Measurements from ENCODE around the gene USP35.

Gene USP35

DNA sequence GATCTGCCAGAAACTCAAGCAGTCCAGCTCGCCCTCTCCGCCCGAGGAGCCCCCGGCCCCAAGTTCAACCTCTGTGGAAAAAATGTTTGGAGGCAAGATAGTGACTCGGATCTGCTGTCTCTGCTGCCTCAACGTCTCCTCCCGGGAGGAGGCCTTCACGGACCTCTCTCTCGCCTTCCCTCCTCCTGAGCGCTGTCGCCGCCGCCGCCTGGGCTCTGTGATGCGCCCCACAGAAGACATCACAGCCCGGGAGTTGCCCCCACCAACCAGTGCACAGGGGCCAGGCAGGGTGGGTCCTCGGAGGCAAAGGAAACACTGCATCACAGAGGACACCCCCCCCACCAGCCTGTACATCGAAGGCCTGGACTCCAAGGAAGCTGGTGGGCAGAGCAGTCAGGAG is 20.8 kb downstream of the USP35 start:
- no peak for TF ChIP-seq NFIC (IDR thresholded peaks at IDR 0.05)
- no peak for TF ChIP-seq YY1 (IDR thresholded peaks at IDR 0.05; ENCODE audit: low read depth)
- no peak for TF ChIP-seq RAD21 (IDR thresholded peaks at IDR 0.05; ENCODE audit: low read depth)
- no peak for TF ChIP-seq ZBTB7A (IDR thresholded peaks at IDR 0.05; ENCODE audit: low read depth)
- TF ChIP-seq, protein P1, sequence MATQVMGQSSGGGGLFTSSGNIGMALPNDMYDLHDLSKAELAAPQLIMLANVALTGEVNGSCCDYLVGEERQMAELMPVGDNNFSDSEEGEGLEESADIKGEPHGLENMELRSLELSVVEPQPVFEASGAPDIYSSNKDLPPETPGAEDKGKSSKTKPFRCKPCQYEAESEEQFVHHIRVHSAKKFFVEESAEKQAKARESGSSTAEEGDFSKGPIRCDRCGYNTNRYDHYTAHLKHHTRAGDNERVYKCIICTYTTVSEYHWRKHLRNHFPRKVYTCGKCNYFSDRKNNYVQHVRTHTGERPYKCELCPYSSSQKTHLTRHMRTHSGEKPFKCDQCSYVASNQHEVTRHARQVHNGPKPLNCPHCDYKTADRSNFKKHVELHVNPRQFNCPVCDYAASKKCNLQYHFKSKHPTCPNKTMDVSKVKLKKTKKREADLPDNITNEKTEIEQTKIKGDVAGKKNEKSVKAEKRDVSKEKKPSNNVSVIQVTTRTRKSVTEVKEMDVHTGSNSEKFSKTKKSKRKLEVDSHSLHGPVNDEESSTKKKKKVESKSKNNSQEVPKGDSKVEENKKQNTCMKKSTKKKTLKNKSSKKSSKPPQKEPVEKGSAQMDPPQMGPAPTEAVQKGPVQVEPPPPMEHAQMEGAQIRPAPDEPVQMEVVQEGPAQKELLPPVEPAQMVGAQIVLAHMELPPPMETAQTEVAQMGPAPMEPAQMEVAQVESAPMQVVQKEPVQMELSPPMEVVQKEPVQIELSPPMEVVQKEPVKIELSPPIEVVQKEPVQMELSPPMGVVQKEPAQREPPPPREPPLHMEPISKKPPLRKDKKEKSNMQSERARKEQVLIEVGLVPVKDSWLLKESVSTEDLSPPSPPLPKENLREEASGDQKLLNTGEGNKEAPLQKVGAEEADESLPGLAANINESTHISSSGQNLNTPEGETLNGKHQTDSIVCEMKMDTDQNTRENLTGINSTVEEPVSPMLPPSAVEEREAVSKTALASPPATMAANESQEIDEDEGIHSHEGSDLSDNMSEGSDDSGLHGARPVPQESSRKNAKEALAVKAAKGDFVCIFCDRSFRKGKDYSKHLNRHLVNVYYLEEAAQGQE (IDR thresholded peaks at IDR 0.05; ENCODE audit: low read depth), result no peak
- TF ChIP-seq TCF12 (IDR thresholded peaks at IDR 0.05; ENCODE audit: low read depth), result no peak
- TF ChIP-seq TEAD4 (IDR thresholded peaks at IDR 0.05), result no peak
- no peak for TF ChIP-seq EP300 (IDR thresholded peaks at IDR 0.05; ENCODE audit: borderline replicate concordance)
- TF ChIP-seq FOXM1 (IDR thresholded peaks at IDR 0.05; ENCODE audit: borderline replicate concordance, low read depth), result no peak
- TF ChIP-seq, protein P2, sequence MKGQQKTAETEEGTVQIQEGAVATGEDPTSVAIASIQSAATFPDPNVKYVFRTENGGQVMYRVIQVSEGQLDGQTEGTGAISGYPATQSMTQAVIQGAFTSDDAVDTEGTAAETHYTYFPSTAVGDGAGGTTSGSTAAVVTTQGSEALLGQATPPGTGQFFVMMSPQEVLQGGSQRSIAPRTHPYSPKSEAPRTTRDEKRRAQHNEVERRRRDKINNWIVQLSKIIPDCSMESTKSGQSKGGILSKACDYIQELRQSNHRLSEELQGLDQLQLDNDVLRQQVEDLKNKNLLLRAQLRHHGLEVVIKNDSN (IDR thresholded peaks at IDR 0.05), result no peak
- no peak for TF ChIP-seq CREB1 (IDR thresholded peaks at IDR 0.05; ENCODE audit: low read depth)
- no peak for TF ChIP-seq CEBPB (IDR thresholded peaks at IDR 0.05)
- no peak for TF ChIP-seq TAF1 (IDR thresholded peaks at IDR 0.05; ENCODE audit: low read depth)
- TF ChIP-seq EGR1 (IDR thresholded peaks at IDR 0.05), result no peak
- TF ChIP-seq, protein P3, sequence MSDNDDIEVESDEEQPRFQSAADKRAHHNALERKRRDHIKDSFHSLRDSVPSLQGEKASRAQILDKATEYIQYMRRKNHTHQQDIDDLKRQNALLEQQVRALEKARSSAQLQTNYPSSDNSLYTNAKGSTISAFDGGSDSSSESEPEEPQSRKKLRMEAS (IDR thresholded peaks at IDR 0.05), result no peak

DNA sequence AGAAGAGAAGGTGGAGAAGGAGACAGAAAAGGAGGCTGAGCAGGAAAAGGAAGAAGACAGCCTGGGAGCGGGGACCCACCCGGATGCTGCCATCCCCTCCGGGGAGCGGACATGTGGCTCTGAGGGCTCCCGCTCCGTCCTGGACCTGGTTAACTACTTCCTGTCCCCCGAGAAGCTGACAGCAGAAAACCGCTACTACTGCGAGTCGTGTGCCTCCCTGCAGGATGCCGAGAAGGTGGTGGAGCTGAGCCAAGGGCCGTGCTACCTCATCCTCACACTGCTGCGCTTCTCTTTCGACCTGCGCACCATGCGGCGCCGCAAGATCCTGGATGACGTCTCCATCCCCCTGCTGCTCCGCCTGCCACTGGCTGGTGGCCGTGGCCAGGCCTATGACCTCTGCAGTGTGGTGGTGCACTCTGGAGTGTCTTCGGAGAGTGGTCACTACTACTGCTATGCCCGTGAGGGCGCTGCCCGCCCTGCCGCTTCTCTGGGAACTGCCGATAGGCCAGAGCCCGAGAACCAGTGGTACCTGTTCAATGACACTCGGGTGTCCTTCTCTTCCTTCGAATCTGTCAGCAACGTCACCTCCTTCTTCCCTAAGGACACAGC is 21.4 kb downstream of the USP35 start:
- TF ChIP-seq, protein P1 (IDR thresholded peaks at IDR 0.05; ENCODE audit: low read depth), result no peak
- TF ChIP-seq, protein P3 (IDR thresholded peaks at IDR 0.05), result no peak
- TF ChIP-seq TCF12 (IDR thresholded peaks at IDR 0.05; ENCODE audit: low read depth) (no peak), RAD21 (IDR thresholded peaks at IDR 0.05; ENCODE audit: low read depth) (no peak), CREB1 (IDR thresholded peaks at IDR 0.05; ENCODE audit: low read depth) (no peak), TEAD4 (IDR thresholded peaks at IDR 0.05) (no peak), NFIC (IDR thresholded peaks at IDR 0.05) (no peak), EP300 (IDR thresholded peaks at IDR 0.05; ENCODE audit: borderline replicate concordance) (no peak)

DNA sequence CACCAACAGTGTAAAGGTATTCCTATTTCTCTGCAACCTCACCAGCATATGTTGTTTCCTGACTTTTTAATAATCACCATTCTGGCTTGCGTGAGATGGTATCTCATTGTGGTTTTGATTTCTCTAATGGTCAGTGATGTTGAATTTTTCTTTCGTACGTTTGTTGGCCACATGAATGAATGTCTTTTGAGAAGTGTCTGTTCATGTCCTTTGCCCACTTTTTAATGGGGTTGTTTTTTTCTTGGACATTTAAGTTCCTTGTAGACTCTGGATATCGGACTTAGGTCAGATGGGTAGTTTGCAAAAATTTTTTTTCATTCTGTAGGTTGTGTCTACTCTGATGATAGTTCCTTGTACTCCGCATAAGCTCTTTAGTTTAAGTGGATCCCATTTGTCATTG is 22.8 kb downstream of the USP35 start:
- TF ChIP-seq TCF12 (IDR thresholded peaks at IDR 0.05; ENCODE audit: low read depth), result no peak
- no peak for TF ChIP-seq YY1 (IDR thresholded peaks at IDR 0.05; ENCODE audit: low read depth)
- TF ChIP-seq, protein P1 (IDR thresholded peaks at IDR 0.05; ENCODE audit: low read depth), result no peak
- TF ChIP-seq TAF1 (IDR thresholded peaks at IDR 0.05; ENCODE audit: low read depth), result no peak
- TF ChIP-seq EP300 (IDR thresholded peaks at IDR 0.05; ENCODE audit: borderline replicate concordance), result no peak
- no peak for TF ChIP-seq FOXM1 (IDR thresholded peaks at IDR 0.05; ENCODE audit: borderline replicate concordance, low read depth)
- TF ChIP-seq ZBTB7A (IDR thresholded peaks at IDR 0.05; ENCODE audit: low read depth), result no peak
- TF ChIP-seq RAD21 (IDR thresholded peaks at IDR 0.05; ENCODE audit: low read depth), result no peak
- TF ChIP-seq, protein P2 (IDR thresholded peaks at IDR 0.05), result no peak
- TF ChIP-seq CREB1 (IDR thresholded peaks at IDR 0.05; ENCODE audit: low read depth), result no peak
- no peak for TF ChIP-seq TEAD4 (IDR thresholded peaks at IDR 0.05)
- no peak for TF ChIP-seq EGR1 (IDR thresholded peaks at IDR 0.05)
- TF ChIP-seq NFIC (IDR thresholded peaks at IDR 0.05), result no peak
- no peak for TF ChIP-seq CEBPB (IDR thresholded peaks at IDR 0.05)
- TF ChIP-seq, protein P3 (IDR thresholded peaks at IDR 0.05), result no peak
